Measurements from ENCODE around the gene YY1. TPM values are rescaled to one million over a fixed set of nuclear protein-coding genes. Genes with fewer than 3 reads are reported as not detected.

Gene YY1
- total and polyA plus RNA-seq, 2 of the 8 experiments (the other 6 are each of a cell fraction or from before 2014, with no cell fraction given), result 26.4 to 106 TPM

- TF ChIP-seq, protein P1, sequence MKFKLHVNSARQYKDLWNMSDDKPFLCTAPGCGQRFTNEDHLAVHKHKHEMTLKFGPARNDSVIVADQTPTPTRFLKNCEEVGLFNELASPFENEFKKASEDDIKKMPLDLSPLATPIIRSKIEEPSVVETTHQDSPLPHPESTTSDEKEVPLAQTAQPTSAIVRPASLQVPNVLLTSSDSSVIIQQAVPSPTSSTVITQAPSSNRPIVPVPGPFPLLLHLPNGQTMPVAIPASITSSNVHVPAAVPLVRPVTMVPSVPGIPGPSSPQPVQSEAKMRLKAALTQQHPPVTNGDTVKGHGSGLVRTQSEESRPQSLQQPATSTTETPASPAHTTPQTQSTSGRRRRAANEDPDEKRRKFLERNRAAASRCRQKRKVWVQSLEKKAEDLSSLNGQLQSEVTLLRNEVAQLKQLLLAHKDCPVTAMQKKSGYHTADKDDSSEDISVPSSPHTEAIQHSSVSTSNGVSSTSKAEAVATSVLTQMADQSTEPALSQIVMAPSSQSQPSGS (IDR thresholded peaks at IDR 0.05; ENCODE audit: low read length), result no peak
- TF ChIP-seq SP1 (IDR thresholded peaks at IDR 0.05; ENCODE audit: low read depth, low read length) (no peak), RAD21 (IDR thresholded peaks at IDR 0.05 in 1 of 2, conservative IDR thresholded peaks at IDR 0.05 in 1 of 2; ENCODE audit: low read depth in 2 of 2, low read length in 2 of 2) (no peak)
Measured at GRCh38 chr14:100325231-100325632, 86.3 kb downstream of the YY1 start (continued).
